Astrocyte (in vitro differentiated cells and primary cell): ENCODE data around the gene SNPH. TPM values are rescaled to one million over a fixed set of nuclear protein-coding genes. Genes with fewer than 3 reads are reported as not detected.

Source experiments
- DNase-seq: peaks from one replicate; pipeline ENCODE4 v3.0.0-alpha.2; 2010; ENCODE audit warnings: low read depth
- FAIRE-seq: peaks from 2 replicates; lab custom pipeline; 2011; peaks lifted over from hg19 to GRCh38; lab: Jason Lieb, UNC
- H2AFZ ChIP-seq: 2 replicates; pipeline ENCODE4 v1.6.0; 2012; ENCODE audit warnings: low read depth, low read length, inconsistent platforms
- H3K27ac ChIP-seq: 2 replicates; pipeline ENCODE4 v1.5.1; 2011; ENCODE audit warnings: low read depth, low read length, inconsistent platforms
- H3K27me3 ChIP-seq: 2 replicates; pipeline ENCODE4 v1.6.0; 2011; ENCODE audit warnings: low read length, inconsistent platforms; ENCODE audit not compliant: insufficient read depth
- H3K36me3 ChIP-seq: 2 replicates; pipeline ENCODE4 v1.5.1; 2011; ENCODE audit warnings: low read length, inconsistent platforms; ENCODE audit not compliant: insufficient read depth
- H3K4me1 ChIP-seq: 2 replicates; pipeline ENCODE4 v1.5.1; 2011; ENCODE audit warnings: low read length, inconsistent platforms; ENCODE audit not compliant: insufficient read depth
- H3K4me2 ChIP-seq: 2 replicates; pipeline ENCODE4 v1.6.0; 2012; ENCODE audit warnings: low read length, inconsistent platforms
- H3K4me3 ChIP-seq: 2 replicates; pipeline ENCODE4 v1.5.1; 2011; ENCODE audit warnings: low read depth, mild to moderate bottlenecking, low read length, inconsistent platforms; ENCODE audit not compliant: insufficient read depth
- H3K79me2 ChIP-seq: 2 replicates; pipeline ENCODE4 v1.6.0; 2012; ENCODE audit warnings: mild to moderate bottlenecking, low read length, inconsistent platforms; ENCODE audit not compliant: insufficient read depth
- H3K9ac ChIP-seq: 2 replicates; pipeline ENCODE4 v1.6.0; 2012; ENCODE audit warnings: mild to moderate bottlenecking, low read length, inconsistent platforms
- H3K9me3 ChIP-seq: 2 replicates; pipeline ENCODE4 v1.5.1; 2012; ENCODE audit warnings: low read depth, mild to moderate bottlenecking, low read length, inconsistent platforms; ENCODE audit not compliant: insufficient read depth
- H4K20me1 ChIP-seq: 2 replicates; pipeline ENCODE4 v1.6.0; 2012; ENCODE audit warnings: low read length, inconsistent platforms; ENCODE audit not compliant: insufficient read depth
- H3K27ac Mint-ChIP-seq: one replicate; pipeline ENCODE4 v1.8.0; 2021; ENCODE audit warnings: mild to moderate bottlenecking, mixed read lengths; ENCODE audit not compliant: unreplicated experiment
- H3K27me3 Mint-ChIP-seq: one replicate; pipeline ENCODE4 v1.8.0; 2021; ENCODE audit warnings: low read depth, mixed read lengths; ENCODE audit not compliant: unreplicated experiment
- H3K36me3 Mint-ChIP-seq: one replicate; pipeline ENCODE4 v1.8.0; 2021; ENCODE audit warnings: low read depth, mixed read lengths; ENCODE audit not compliant: unreplicated experiment
- H3K4me1 Mint-ChIP-seq: one replicate; pipeline ENCODE4 v1.8.0; 2021; ENCODE audit warnings: low read depth, mixed read lengths; ENCODE audit not compliant: unreplicated experiment
- H3K4me3 Mint-ChIP-seq: one replicate; pipeline ENCODE4 v1.8.0; 2021; ENCODE audit warnings: mild to moderate bottlenecking, moderate library complexity, mixed read lengths; ENCODE audit not compliant: unreplicated experiment
- H3K9me3 Mint-ChIP-seq: one replicate; pipeline ENCODE4 v1.8.0; 2021; ENCODE audit warnings: mild to moderate bottlenecking, mixed read lengths; ENCODE audit not compliant: unreplicated experiment
- EZH2 ChIP-seq: IDR thresholded peaks from 2 replicates; pipeline ENCODE4 v1.6.1; 2012; ENCODE audit warnings: mild to moderate bottlenecking, low read length, inconsistent platforms; ENCODE audit not compliant: insufficient read depth
- total RNA-seq: library from RNA; stranded (reverse); gene quantifications from 2 replicates; pipeline ENCODE4 v1.2.1, GENCODE V29; 2021
- TF ChIP-seq, protein P1 (sequence below): IDR thresholded peaks from 2 replicates; pipeline ENCODE4 v1.5.1; 2011; ENCODE audit warnings: low read depth, mild to moderate bottlenecking, inconsistent platforms, low read length, moderate library complexity; ENCODE audit not compliant: insufficient read depth

The SNPH gene
- total RNA-seq, 1 donor from 2014 or later: 7.9 TPM

DNA sequence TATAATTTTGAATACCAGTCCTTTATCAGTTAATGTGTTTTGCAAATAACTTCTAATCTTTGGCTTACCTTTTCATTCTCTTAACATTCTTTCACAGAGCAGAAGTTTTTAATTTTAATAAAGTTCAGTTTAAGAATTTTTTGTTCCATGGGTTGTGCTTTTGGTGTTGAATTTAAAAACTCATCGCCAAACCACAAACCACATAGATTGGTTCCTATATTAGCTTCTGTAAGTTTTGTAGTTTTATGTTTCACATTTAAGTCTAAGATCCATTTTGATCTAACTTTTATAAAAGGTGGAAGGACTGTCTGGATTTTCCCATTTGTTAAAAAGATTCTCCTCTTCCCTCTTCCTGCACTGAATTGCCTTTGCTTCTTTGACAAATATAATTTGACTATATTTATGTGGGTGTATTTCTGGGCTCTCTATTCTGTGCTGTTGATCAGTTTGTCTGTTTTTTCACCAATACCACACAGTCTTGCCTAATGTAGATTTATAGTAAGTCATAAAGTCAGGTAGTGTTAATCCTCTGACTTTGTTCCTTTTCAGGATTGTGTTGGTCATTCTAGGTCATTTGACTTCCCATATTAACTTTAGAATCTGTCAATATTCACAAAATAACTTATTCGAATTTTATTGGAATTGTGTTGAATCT, 80.3 kb downstream of the SNPH start:
- no peak overlapping the region for H3K27ac Mint-ChIP-seq
- no peak overlapping the region for H3K4me3 Mint-ChIP-seq
- no peaks in the 10 kb centered on the region for H3K9me3 Mint-ChIP-seq
- no peak for FAIRE-seq
- no peak overlapping the region for H3K4me3 ChIP-seq
- H3K4me2 ChIP-seq: no peak overlapping the region
- no peaks in the 10 kb centered on the region for H3K36me3 ChIP-seq
- TF ChIP-seq, protein P1, sequence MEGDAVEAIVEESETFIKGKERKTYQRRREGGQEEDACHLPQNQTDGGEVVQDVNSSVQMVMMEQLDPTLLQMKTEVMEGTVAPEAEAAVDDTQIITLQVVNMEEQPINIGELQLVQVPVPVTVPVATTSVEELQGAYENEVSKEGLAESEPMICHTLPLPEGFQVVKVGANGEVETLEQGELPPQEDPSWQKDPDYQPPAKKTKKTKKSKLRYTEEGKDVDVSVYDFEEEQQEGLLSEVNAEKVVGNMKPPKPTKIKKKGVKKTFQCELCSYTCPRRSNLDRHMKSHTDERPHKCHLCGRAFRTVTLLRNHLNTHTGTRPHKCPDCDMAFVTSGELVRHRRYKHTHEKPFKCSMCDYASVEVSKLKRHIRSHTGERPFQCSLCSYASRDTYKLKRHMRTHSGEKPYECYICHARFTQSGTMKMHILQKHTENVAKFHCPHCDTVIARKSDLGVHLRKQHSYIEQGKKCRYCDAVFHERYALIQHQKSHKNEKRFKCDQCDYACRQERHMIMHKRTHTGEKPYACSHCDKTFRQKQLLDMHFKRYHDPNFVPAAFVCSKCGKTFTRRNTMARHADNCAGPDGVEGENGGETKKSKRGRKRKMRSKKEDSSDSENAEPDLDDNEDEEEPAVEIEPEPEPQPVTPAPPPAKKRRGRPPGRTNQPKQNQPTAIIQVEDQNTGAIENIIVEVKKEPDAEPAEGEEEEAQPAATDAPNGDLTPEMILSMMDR: no peak
- no peak for TF ChIP-seq EZH2
- peaks cover 11% of the 10 kb centered on the region for H3K4me1 ChIP-seq
- no peak overlapping the region for H3K27ac ChIP-seq
- H3K4me1 Mint-ChIP-seq: peaks cover 16% of the 10 kb centered on the region
- peaks cover 13% of the 10 kb centered on the region for H3K36me3 Mint-ChIP-seq
- peaks cover 10% of the 10 kb centered on the region for H4K20me1 ChIP-seq
- H3K27me3 Mint-ChIP-seq: no peaks in the 10 kb centered on the region
- no peaks in the 10 kb centered on the region for H3K9me3 ChIP-seq
- H3K79me2 ChIP-seq: no peaks in the 10 kb centered on the region
- H3K27me3 ChIP-seq: no peaks in the 10 kb centered on the region
- no peak for DNase-seq
- H2AFZ ChIP-seq: no peak overlapping the region
- no peak overlapping the region for H3K9ac ChIP-seq

DNA sequence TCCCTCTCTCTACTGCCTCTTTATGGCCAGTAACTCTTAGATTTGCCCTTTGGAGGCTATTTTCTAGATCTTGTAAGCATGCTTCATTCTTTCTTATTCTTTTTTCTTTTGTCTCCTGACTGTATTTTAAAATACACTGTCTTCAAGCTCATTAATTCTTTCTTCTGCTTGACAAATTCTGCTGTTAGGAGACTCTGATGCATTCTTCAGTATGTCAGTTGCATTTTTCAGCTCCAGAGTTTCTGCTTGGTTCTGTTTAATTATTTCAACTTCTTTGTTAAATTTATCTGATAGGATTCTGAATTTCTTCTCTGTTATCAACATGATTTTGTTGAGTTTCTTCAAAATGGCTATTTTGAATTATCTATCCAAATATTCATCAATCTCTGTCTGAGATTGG, 87.9 kb downstream of the SNPH start:
- H3K27me3 ChIP-seq: no peaks in the 10 kb centered on the region
- H3K4me3 Mint-ChIP-seq: no peak overlapping the region
- H4K20me1 ChIP-seq: peaks cover 26% of the 10 kb centered on the region
- no peaks in the 10 kb centered on the region for H3K27me3 Mint-ChIP-seq
- H3K4me3 ChIP-seq: no peak overlapping the region
- no peak overlapping the region for H3K9ac ChIP-seq
- no peaks in the 10 kb centered on the region for H3K36me3 ChIP-seq
- peaks cover 2% of the 10 kb centered on the region for H3K9me3 Mint-ChIP-seq
- TF ChIP-seq, protein P1: no peak
- DNase-seq (no peak), FAIRE-seq (no peak)
- no peaks in the 10 kb centered on the region for H3K9me3 ChIP-seq
- H3K79me2 ChIP-seq: peaks cover 2% of the 10 kb centered on the region
- H3K4me1 Mint-ChIP-seq: peaks cover 10% of the 10 kb centered on the region
- no peak overlapping the region for H3K27ac ChIP-seq
- H3K36me3 Mint-ChIP-seq: peaks cover 25% of the 10 kb centered on the region
- no peak overlapping the region for H2AFZ ChIP-seq
- H3K4me1 ChIP-seq: peaks cover 9% of the 10 kb centered on the region
- H3K27ac Mint-ChIP-seq: no peak overlapping the region
- no peak overlapping the region for H3K4me2 ChIP-seq

DNA sequence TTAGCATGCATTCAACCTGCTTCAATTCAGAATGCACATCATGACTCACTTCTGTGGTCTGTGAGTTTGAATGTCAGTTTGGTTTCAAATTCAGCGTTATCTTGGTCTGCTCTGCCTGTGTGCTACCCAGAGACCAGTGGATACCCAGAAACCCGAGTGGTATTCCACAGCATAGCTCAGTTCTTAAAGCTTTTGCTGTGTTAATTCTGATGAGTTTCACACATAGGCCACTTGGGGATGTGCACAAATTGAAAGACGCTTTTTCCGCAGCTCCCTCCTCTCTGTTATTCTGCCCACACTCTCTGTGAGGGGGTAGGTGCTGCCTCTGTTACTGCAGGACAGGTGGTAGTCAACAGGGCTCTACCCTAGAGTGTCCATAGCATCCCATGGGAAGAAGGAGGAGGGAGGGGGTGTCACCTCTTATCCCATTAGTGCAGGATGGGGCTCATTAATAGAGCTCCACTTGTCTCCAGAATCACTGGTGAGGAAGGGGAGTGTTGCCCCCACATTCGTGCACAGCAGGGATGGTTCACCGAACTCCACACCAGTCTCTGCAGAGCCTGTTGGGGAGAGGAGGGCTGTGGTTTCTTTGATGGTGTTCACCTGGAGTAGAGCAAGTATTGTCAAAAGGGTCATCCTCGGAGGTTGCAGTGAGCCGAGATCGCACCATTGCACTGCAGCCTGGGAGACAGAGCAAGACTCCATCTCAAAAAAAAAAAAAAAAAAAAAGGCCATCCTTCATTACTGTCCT, 92.0 kb downstream of the SNPH start:
- peak overlapping the region; percentile 19 for H3K9ac ChIP-seq
- peaks cover 44% of the 10 kb centered on the region for H4K20me1 ChIP-seq
- FAIRE-seq (peak; percentile 5), DNase-seq (peak; percentile 78)
- Mint-ChIP-seq H3K4me1 (peaks cover 10% of the 10 kb centered on the region), H3K27me3 (no peaks in the 10 kb centered on the region), H3K4me3 (no peak overlapping the region), H3K36me3 (peaks cover 23% of the 10 kb centered on the region), H3K9me3 (no peaks in the 10 kb centered on the region), H3K27ac (no peak overlapping the region)
- H3K27me3 ChIP-seq: no peaks in the 10 kb centered on the region
- H3K4me3 ChIP-seq: no peak overlapping the region
- H3K36me3 ChIP-seq: peaks cover 8% of the 10 kb centered on the region
- no peak overlapping the region for H3K27ac ChIP-seq
- peaks cover 9% of the 10 kb centered on the region for H3K4me1 ChIP-seq
- peak overlapping the region; percentile 11 for H3K4me2 ChIP-seq
- no peak overlapping the region for H2AFZ ChIP-seq
- H3K9me3 ChIP-seq: no peaks in the 10 kb centered on the region
- H3K79me2 ChIP-seq: peaks cover 2% of the 10 kb centered on the region
- TF ChIP-seq EZH2: no peak
- TF ChIP-seq, protein P1: no peak
